EL (cell line): ENCODE results near the gene NR4A1.

Experiments
- DNase-seq: peaks from one replicate; pipeline ENCODE4 v3.0.0-alpha.2; 2016

The NR4A1 gene

DNA sequence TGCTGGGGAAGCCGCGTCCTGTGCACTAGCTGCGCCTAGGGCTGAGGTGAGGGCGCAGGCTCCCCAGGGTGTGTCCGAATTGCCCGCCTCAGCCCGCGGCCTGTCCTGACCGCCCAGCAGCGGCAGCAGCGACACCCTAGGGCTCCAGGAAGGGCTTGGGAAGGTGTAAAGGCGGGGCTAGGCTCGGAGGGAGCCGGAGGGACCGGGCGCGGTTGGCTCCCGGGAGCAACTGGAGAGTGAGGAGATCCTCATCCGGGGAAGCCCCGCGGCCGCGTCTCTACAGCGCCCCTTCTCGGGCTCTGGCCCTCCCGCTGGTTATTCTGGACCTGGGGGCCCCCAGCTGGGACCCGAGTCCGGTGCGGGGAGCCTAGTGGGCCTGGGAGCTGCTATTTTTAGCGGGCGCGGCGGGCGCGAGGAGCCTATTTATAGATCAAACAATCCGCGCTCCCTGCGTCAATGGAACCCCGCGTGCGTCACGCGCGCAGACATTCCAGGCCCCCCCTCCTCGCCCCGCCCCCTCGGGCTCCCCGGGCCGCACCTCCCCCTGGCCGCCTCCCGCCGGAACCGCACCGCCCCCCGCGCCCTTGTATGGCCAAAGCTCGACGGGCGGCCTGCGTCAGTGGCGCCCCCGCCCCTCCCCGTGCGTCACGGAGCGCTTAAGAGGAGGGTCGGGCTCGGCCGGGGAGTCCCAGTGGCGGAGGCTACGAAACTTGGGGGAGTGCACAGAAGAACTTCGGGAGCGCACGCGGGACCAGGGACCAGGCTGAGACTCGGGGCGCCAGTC lies at the start of gene NR4A1:
Gene NR4A1 (plus strand): TSS at position 685 of the 784 bp plus-strand sequence. CDS start 2,887 bp downstream, outside the sequence.
- peak; percentile 95 for DNase-seq

DNA sequence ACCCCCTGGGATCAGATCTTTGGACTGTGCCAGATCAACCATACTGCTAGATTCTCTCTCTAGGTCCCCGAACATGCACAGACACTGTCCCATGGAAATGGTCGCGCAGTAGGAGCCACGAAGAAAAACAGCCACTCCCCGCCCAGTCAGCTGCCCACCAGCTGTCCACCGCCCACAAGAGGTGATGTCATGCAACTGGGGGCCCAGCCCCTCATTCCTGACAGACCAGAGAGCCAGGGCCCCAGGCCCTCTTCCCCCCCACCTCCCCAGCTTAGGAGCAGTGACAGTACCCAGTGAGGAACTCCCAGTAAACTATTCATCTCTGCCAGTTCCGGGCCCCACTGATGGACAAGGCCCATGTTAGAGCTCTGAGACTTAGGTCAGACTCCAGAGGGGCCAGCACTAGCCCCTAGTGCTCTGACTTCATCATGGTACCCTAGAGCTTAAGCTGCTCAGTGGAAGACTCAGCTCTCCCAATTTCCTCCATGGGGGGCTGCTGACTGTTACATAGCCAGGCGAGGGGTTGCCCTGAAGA lies 48.2 kb upstream of the NR4A1 start:
- no peak for DNase-seq

DNA sequence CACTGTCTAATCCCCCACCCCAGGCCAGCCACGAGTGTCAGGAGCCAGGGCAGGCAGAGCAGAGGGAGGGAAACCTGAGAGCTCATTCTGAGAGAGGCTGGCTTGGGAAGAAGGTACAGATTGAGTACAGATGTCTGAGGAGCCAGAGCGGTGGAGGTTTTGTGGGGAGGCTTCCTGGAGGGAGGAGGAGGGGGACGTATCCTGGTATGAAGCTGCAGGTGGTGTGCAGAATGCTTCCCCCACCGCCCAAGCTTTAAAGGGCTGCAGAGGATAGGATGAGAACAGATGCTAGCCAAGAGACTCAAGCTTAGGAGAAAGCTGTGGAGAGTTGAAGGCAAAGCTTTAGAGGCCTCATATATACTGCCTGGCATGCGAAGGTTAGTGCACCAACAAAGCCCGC lies 47.7 kb upstream of the NR4A1 start:
- DNase-seq: no peak

GRCh38 chr12:52004042-52004648 lies 47.1 kb upstream of the NR4A1 start:
- peak; percentile 58 for DNase-seq

DNA sequence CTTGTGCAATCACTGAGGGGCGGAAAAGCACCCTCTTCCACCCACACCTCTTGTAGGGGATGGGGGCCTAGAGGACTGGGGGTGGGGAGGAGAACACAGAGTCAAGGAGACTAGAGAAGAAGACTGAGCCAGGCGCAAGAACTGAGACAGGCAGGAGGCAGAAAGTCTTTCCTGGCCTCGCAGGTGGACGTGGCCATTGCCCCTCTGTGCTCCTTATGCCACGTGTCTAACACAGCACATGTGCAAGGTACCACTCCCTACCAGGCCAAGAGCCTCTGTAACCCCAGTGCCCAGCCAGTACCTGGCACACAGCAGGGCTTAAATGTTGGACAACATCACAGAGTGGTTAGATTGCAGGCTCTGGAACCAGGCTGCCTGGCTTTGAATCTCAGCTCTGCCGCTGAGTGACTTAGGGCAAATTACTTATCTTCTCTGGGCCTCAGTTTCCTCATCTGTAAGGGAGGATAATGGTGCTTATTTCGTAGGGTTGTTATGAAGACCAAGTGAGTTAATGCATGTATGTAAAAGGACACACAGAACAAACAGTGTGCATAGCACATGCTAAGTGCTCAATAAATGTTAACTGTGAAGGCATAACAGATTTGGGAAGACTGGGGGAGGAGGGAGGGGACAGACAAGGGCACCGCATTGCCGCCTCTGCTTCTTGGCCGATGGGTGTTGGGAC lies 45.9 kb upstream of the NR4A1 start:
- no peak for DNase-seq

GRCh38 chr12:52005903-52006703 lies 45.1 kb upstream of the NR4A1 start:
- no peak for DNase-seq

GRCh38 chr12:52006726-52007157 lies 44.5 kb upstream of the NR4A1 start, which contains the start of gene TAMALIN:
Gene TAMALIN (plus strand): TSS chr12:52006946. CDS start chr12:52007020, 74 bp downstream.
- peak; percentile 37 for DNase-seq

DNA sequence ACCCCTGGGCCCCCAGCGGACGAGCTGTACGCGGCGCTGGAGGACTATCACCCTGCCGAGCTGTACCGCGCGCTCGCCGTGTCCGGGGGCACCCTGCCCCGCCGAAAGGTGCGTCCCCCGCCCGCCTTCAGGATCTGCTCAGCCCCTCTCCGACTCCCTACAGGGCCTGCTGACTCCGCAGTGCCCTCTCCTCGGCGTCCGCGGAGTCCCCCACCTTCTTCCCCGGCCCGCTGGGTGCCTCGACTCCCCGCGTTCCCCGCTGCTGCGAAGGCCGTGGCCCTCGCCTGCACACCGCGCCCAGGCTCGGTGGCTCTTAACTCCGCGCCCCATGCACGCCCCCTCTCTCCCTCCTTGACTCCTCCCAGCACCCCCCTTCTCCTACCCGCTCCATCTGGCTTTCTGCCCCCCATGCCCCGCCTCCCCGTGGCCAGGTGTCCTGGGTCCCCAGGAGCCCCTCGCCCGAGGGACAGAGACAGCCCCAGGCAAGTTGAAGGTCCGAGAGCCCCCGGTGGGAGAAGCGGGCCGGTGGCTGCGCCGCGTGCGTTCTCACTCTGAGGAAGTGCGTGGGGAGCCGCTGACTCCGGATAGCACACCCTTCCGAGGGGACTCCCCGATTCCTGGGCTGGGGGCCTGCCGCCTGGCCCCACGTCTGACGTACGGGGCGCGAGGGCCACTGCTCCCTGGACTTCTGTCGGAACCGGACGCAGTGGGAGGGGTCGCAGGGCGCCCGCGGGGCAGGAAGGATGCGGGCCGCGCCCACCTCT lies 43.9 kb upstream of the NR4A1 start:
- DNase-seq: no peak

GRCh38 chr12:52007982-52008510 lies 43.2 kb upstream of the NR4A1 start:
- no peak for DNase-seq

- no peak for DNase-seq
Measured at GRCh38 chr12:52009081-52009751, 42.0 kb upstream of the NR4A1 start.

DNA sequence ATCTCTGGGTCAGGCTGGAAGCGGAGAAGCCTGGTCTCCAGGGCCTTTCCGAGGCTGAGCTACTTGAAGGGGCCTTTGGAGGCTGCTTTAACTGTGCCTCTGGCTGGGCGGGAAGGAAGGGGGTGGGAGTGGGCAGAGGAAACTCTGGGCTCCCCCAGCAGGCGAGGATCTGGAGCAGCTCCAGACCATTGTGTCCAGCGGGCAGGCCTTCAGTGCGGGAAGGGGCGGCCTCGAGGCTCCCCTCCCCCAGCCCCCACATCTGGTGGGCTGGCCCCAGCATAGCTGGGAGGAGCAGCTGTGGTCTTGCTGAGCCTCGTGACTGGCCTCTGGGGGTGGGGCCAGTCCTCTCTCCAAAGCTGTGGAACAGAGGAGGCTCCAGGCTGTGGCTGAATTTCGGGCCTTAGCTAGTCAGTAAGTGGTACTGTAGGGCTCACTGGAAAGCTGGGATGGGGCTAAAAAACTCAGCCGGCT lies 41.1 kb upstream of the NR4A1 start:
- peak; percentile 48 for DNase-seq

DNA sequence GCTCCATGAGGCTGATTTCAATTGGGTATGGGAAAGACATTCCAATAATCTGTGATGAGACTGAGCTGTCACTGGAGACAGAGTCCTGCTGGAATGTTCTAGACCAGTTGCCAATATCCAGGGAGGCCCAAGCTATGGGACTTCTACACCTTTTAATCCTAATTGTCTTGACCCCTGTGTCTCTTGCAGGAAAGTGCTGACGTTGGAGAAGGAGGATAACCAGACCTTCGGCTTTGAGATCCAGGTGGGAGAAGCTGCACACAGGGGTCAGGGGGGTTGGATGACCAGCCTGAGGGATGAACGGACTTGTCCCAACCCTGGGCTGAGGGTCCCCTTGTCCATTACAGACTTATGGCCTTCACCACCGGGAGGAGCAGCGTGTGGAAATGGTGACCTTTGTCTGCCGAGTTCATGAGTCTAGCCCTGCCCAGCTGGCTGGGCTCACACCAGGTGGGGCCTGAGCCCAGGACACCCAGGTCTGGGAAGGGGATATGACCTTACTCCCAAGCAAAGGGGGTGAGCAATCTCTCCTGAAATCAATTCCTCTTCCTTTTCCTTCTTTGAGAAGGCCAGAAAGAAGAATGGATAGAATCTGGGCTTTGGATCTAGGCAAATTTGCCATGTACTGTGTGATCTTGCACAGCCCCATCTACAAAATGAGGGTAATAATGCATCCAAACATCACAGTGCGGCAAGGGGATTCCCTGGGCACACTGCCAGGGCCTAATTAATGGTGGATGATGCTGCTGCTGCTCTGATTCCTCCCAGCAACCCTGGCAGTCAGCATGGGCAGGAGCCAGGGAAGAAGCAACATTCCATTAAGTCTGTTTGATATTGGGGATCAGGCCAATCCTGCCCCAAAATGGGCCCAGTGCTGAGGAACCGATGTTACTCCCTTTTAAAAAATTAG lies 40.3 kb upstream of the NR4A1 start:
- DNase-seq: no peak

DNA sequence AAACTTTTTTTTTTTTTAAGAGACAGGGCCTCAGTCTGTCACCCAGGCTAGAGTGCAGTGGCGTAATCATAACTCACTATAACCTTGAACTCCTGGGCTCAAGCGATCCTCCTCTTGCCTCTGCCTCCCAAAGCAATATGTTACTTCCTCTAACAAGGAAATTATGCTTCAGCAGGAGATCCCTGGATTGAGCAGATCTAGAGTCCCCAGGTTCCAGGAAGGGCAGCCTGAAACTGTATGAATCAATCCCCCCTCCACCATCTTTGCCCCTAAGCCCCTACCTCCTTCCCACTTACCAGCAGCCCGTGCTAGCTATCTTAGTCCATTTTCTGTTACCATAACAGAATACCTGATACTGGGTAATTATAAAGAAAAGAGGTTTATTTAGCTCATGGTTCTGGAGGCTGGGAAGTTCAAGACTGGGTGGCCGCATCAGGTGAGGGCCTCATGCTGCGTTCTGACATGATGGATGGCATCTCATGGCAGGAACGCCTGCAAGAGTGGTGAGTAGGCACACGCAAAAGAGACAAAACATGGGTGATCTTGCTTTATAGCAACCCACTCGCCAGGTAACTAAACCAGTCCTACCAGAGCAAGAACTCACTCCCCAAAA lies 39.5 kb upstream of the NR4A1 start:
- DNase-seq: no peak

- DNase-seq: no peak
Measured at GRCh38 chr12:52013626-52014310, 37.5 kb upstream of the NR4A1 start.

DNA sequence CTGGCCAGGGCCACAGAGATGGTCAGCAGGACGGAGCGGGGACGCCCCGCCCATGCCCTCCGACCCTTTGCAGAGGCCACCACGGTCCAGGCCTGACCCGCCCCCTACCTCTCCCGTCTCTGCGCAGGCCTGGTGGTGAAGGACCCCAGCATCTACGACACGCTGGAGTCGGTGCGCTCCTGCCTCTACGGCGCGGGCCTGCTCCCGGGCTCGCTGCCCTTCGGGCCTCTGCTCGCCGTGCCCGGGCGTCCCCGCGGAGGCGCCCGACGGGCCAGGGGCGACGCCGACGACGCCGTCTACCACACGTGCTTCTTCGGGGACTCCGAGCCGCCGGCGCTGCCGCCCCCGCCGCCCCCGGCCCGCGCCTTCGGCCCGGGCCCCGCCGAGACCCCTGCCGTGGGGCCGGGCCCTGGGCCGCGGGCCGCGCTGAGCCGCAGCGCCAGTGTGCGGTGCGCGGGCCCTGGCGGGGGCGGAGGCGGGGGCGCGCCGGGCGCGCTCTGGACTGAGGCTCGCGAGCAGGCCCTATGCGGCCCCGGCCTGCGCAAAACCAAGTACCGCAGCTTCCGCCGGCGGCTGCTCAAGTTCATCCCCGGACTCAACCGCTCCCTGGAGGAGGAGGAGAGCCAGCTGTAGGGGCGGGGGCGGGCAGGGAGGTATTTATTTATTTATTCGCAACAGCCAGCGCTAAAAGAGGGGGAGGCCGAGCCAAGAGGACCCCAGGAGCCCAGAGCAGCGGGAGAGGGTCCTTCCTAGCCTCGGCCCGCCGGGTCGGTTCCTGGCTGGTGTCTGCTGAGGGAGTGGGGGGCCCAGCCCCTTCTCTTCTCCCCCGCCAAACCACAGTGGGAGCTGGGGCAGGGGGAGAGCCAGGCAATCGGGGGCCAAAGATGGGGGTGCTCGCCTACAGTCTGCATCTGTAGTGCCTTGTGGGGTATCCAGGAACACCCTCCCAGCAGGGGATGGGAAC lies 36.4 kb upstream of the NR4A1 start:
- no peak for DNase-seq

GRCh38 chr12:52015532-52016041 lies 35.7 kb upstream of the NR4A1 start:
- DNase-seq: no peak
